PFSK-1 (cell line): ENCODE data around the gene PKP2.

Experiments used
- POLR2AphosphoS5 ChIP-seq: IDR thresholded peaks from 2 replicates; pipeline ENCODE4 v1.6.1; 2012; ENCODE audit warnings: low read depth, mild to moderate bottlenecking, control low read depth, low read length, moderate library complexity
- TF ChIP-seq, protein P1 (sequence below), 2 experiments: IDR thresholded peaks; 2 replicates each; pipeline versions ENCODE4 v1.6.1 to v1.8.0; 2011 to 2012; ENCODE audit warnings: low read depth in 2 of 2, low read length in 2 of 2, control low read depth in 1 of 2, inconsistent platforms in 1 of 2, mild to moderate bottlenecking in 1 of 2, moderate library complexity in 1 of 2; ENCODE audit not compliant: insufficient read depth in 1 of 2

DNA sequence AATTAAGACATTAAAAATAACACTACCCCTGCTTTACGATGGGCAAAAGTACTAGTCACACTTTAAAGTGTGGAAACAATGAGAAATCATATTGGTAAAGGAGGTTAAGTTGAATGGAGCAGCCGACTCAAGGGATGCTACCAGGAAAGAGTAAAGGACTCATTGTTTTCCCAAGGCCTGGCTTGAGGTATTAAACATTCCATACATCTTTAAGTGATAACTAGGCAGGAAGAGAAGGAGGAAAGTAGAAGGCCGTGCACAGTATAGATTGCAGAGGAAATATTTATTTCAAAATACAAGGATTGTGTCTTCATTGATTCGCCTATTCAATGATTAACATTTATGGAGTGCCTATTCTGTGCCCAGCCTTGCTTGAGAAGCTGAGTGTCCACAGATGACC, 120.3 kb downstream of the PKP2 start:
- no peak for TF ChIP-seq POLR2AphosphoS5
- TF ChIP-seq, protein P1, sequence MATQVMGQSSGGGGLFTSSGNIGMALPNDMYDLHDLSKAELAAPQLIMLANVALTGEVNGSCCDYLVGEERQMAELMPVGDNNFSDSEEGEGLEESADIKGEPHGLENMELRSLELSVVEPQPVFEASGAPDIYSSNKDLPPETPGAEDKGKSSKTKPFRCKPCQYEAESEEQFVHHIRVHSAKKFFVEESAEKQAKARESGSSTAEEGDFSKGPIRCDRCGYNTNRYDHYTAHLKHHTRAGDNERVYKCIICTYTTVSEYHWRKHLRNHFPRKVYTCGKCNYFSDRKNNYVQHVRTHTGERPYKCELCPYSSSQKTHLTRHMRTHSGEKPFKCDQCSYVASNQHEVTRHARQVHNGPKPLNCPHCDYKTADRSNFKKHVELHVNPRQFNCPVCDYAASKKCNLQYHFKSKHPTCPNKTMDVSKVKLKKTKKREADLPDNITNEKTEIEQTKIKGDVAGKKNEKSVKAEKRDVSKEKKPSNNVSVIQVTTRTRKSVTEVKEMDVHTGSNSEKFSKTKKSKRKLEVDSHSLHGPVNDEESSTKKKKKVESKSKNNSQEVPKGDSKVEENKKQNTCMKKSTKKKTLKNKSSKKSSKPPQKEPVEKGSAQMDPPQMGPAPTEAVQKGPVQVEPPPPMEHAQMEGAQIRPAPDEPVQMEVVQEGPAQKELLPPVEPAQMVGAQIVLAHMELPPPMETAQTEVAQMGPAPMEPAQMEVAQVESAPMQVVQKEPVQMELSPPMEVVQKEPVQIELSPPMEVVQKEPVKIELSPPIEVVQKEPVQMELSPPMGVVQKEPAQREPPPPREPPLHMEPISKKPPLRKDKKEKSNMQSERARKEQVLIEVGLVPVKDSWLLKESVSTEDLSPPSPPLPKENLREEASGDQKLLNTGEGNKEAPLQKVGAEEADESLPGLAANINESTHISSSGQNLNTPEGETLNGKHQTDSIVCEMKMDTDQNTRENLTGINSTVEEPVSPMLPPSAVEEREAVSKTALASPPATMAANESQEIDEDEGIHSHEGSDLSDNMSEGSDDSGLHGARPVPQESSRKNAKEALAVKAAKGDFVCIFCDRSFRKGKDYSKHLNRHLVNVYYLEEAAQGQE (IDR thresholded peaks at IDR 0.05; ENCODE audit: insufficient read depth in 1 of 2, low read depth in 2 of 2, low read length in 2 of 2) = no peak
